ENCODE measurements around the gene TTL. TPM values are rescaled to one million over a fixed set of nuclear protein-coding genes. Genes with fewer than 3 reads are reported as not detected.

The TTL gene
- total and polyA plus RNA-seq, 2 of the 13 experiments (the other 11 are each of a cell fraction or from before 2014, with no cell fraction given) = 19.0 to 59.8 TPM

DNA sequence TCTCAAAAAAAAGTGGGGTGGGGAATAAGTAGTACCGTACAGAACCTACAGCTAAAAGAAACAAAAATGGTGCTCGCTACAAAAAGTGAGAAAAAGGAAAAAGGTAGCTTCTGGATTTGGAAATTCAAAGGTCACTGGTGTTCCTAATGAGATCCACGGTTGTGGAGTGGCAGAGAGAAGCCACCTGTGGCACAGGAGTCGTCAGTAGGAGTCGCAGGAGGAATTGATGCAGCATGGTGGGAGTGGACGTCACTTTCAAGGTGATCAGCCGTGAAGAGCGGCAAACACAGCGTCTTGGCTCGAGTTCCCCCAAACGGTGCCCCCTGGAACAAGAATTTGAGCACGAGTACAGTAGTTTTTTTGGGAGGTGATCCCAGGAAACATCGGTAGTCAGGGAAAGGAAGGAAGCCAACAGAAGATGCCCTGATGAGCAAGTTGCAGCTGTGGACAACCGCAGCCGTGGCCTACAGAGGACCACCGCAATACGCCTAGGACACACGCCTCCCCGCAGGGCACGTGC, 1.4 kb upstream of the TTL start (continued):
- TF ChIP-seq ZNF563 (CRISPR knock-in tag; IDR thresholded peaks at IDR 0.05) (peak; percentile 55; the same call in 1 of the 2 replicates), ZSCAN5A (CRISPR knock-in tag; IDR thresholded peaks at IDR 0.05; ENCODE audit: borderline replicate concordance) (no peak), ZFP36L2 (CRISPR knock-in tag; IDR thresholded peaks at IDR 0.05) (no peak), PATZ1 (CRISPR knock-in tag; IDR thresholded peaks at IDR 0.05) (no peak), HDAC6 (IDR thresholded peaks at IDR 0.05; ENCODE audit: low read depth, low read length) (no peak), AGO1 (IDR thresholded peaks at IDR 0.05; ENCODE audit: low read depth, low read length, poor library complexity, severe bottlenecking) (no peak), ZNF724P (CRISPR knock-in tag; IDR thresholded peaks at IDR 0.05; ENCODE audit: borderline replicate concordance) (peak; percentile 67; the same call in 1 of the 2 replicates), GZF1 (CRISPR knock-in tag; IDR thresholded peaks at IDR 0.05) (0 out of 2 replicates have a peak, but pooled peaks have one; percentile 7), MEIS2 (CRISPR knock-in tag; IDR thresholded peaks at IDR 0.05) (no peak), CREM (IDR thresholded peaks at IDR 0.05) (peak; percentile 6; the same call in 1 of the 2 replicates), CREM (CRISPR knock-in tag; IDR thresholded peaks at IDR 0.05) (no peak), SOX5 (CRISPR knock-in tag; IDR thresholded peaks at IDR 0.05; ENCODE audit: borderline replicate concordance) (no peak), ATM (IDR thresholded peaks at IDR 0.05; ENCODE audit: borderline replicate concordance) (no peak), ZNF576 (CRISPR knock-in tag; IDR thresholded peaks at IDR 0.05) (no peak), MEF2D (CRISPR knock-in tag; IDR thresholded peaks at IDR 0.05) (peak; percentile 17; the same call in 1 of the 2 replicates), ATRX (CRISPR knock-in tag; IDR thresholded peaks at IDR 0.05; ENCODE audit: borderline replicate concordance) (no peak), MIXL1 (CRISPR knock-in tag; IDR thresholded peaks at IDR 0.05) (peak; percentile 4; the same call in 1 of the 2 replicates)
- TF ChIP-seq, protein P1, sequence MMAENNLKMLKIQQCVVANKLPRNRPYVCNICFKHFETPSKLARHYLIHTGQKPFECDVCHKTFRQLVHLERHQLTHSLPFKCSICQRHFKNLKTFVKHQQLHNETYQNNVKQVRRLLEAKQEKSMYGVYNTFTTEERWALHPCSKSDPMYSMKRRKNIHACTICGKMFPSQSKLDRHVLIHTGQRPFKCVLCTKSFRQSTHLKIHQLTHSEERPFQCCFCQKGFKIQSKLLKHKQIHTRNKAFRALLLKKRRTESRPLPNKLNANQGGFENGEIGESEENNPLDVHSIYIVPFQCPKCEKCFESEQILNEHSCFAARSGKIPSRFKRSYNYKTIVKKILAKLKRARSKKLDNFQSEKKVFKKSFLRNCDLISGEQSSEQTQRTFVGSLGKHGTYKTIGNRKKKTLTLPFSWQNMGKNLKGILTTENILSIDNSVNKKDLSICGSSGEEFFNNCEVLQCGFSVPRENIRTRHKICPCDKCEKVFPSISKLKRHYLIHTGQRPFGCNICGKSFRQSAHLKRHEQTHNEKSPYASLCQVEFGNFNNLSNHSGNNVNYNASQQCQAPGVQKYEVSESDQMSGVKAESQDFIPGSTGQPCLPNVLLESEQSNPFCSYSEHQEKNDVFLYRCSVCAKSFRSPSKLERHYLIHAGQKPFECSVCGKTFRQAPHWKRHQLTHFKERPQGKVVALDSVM (CRISPR knock-in tag; IDR thresholded peaks at IDR 0.05) = no peak
- TF ChIP-seq, protein P2, sequence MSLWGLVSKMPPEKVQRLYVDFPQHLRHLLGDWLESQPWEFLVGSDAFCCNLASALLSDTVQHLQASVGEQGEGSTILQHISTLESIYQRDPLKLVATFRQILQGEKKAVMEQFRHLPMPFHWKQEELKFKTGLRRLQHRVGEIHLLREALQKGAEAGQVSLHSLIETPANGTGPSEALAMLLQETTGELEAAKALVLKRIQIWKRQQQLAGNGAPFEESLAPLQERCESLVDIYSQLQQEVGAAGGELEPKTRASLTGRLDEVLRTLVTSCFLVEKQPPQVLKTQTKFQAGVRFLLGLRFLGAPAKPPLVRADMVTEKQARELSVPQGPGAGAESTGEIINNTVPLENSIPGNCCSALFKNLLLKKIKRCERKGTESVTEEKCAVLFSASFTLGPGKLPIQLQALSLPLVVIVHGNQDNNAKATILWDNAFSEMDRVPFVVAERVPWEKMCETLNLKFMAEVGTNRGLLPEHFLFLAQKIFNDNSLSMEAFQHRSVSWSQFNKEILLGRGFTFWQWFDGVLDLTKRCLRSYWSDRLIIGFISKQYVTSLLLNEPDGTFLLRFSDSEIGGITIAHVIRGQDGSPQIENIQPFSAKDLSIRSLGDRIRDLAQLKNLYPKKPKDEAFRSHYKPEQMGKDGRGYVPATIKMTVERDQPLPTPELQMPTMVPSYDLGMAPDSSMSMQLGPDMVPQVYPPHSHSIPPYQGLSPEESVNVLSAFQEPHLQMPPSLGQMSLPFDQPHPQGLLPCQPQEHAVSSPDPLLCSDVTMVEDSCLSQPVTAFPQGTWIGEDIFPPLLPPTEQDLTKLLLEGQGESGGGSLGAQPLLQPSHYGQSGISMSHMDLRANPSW (CRISPR knock-in tag; IDR thresholded peaks at IDR 0.05; ENCODE audit: borderline replicate concordance) = 0 out of 2 replicates have a peak, but pooled peaks have one; percentile 27
- TF ChIP-seq, protein P3, sequence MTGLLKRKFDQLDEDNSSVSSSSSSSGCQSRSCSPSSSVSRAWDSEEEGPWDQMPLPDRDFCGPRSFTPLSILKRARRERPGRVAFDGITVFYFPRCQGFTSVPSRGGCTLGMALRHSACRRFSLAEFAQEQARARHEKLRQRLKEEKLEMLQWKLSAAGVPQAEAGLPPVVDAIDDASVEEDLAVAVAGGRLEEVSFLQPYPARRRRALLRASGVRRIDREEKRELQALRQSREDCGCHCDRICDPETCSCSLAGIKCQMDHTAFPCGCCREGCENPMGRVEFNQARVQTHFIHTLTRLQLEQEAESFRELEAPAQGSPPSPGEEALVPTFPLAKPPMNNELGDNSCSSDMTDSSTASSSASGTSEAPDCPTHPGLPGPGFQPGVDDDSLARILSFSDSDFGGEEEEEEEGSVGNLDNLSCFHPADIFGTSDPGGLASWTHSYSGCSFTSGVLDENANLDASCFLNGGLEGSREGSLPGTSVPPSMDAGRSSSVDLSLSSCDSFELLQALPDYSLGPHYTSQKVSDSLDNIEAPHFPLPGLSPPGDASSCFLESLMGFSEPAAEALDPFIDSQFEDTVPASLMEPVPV (CRISPR knock-in tag; IDR thresholded peaks at IDR 0.05) = no peak
